ENCODE measurements around the gene KCTD11. TPM values are rescaled to one million over a fixed set of nuclear protein-coding genes. Genes with fewer than 3 reads are reported as not detected.

The KCTD11 gene
- total and polyA plus RNA-seq, 10 of the 15 experiments (the other 5 are each of a cell fraction or from before 2014, with no cell fraction given), result 0.05 to 7.3 (median 2.9) TPM

- TF ChIP-seq KDM1A (IDR thresholded peaks at IDR 0.05; ENCODE audit: borderline replicate concordance), result no peak
- no peak for TF ChIP-seq PAX8 (IDR thresholded peaks at IDR 0.05)
- TF ChIP-seq, protein P1, sequence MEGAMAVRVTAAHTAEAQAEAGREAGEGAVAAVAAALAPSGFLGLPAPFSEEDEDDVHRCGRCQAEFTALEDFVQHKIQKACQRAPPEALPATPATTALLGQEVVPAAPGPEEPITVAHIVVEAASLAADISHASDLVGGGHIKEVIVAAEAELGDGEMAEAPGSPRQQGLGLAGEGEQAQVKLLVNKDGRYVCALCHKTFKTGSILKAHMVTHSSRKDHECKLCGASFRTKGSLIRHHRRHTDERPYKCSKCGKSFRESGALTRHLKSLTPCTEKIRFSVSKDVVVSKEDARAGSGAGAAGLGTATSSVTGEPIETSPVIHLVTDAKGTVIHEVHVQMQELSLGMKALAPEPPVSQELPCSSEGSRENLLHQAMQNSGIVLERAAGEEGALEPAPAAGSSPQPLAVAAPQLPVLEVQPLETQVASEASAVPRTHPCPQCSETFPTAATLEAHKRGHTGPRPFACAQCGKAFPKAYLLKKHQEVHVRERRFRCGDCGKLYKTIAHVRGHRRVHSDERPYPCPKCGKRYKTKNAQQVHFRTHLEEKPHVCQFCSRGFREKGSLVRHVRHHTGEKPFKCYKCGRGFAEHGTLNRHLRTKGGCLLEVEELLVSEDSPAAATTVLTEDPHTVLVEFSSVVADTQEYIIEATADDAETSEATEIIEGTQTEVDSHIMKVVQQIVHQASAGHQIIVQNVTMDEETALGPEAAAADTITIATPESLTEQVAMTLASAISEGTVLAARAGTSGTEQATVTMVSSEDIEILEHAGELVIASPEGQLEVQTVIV (IDR thresholded peaks at IDR 0.05; ENCODE audit: borderline replicate concordance, partially characterized antibody), result no peak
- TF ChIP-seq TCF3 (IDR thresholded peaks at IDR 0.05; ENCODE audit: borderline replicate concordance, insufficient read depth, low read depth, low read length), result 0 out of 2 replicates have a peak, but pooled peaks have one; percentile 33
- TF ChIP-seq E2F4 (IDR thresholded peaks at IDR 0.05; ENCODE audit: low read depth, low read length), result no peak
- TF ChIP-seq RBBP5 (conservative IDR thresholded peaks at IDR 0.05), result no peak
- no peak for TF ChIP-seq YY1 (IDR thresholded peaks at IDR 0.05; ENCODE audit: low read depth, low read length)
- TF ChIP-seq SUPT20H (IDR thresholded peaks at IDR 0.05; ENCODE audit: borderline replicate concordance, control insufficient read depth, low read depth, low read length), result no peak
- TF ChIP-seq SMARCA5 (IDR thresholded peaks at IDR 0.05), result peak; percentile 77
- TF ChIP-seq BHLHE40 (IDR thresholded peaks at IDR 0.05; ENCODE audit: borderline replicate concordance in 1 of 2, low read depth in 2 of 2, low read length in 1 of 2), result peak in 1 of 2 experiments; percentile 83; a peak in 3 of 4 replicates
- TF ChIP-seq JUNB (IDR thresholded peaks at IDR 0.05), result no peak
- TF ChIP-seq MLLT1 (IDR thresholded peaks at IDR 0.05), result no peak
- TF ChIP-seq HDGF (IDR thresholded peaks at IDR 0.05), result no peak
- no peak for TF ChIP-seq ZNF274 (IDR thresholded peaks at IDR 0.05; ENCODE audit: insufficient read depth, insufficient read length)
- TF ChIP-seq NR2C1 (IDR thresholded peaks at IDR 0.05), result 0 out of 2 replicates have a peak, but pooled peaks have one; percentile 11
- TF ChIP-seq MTA2 (IDR thresholded peaks at IDR 0.05; ENCODE audit: low read depth), result no peak
- 0 out of 2 replicates have a peak, but pooled peaks have one; percentile 38 for TF ChIP-seq RB1 (IDR thresholded peaks at IDR 0.05; ENCODE audit: borderline replicate concordance)
- TF ChIP-seq ZNF217 (IDR thresholded peaks at IDR 0.05), result 0 out of 2 replicates have a peak, but pooled peaks have one; percentile 54
- TF ChIP-seq, protein P2, sequence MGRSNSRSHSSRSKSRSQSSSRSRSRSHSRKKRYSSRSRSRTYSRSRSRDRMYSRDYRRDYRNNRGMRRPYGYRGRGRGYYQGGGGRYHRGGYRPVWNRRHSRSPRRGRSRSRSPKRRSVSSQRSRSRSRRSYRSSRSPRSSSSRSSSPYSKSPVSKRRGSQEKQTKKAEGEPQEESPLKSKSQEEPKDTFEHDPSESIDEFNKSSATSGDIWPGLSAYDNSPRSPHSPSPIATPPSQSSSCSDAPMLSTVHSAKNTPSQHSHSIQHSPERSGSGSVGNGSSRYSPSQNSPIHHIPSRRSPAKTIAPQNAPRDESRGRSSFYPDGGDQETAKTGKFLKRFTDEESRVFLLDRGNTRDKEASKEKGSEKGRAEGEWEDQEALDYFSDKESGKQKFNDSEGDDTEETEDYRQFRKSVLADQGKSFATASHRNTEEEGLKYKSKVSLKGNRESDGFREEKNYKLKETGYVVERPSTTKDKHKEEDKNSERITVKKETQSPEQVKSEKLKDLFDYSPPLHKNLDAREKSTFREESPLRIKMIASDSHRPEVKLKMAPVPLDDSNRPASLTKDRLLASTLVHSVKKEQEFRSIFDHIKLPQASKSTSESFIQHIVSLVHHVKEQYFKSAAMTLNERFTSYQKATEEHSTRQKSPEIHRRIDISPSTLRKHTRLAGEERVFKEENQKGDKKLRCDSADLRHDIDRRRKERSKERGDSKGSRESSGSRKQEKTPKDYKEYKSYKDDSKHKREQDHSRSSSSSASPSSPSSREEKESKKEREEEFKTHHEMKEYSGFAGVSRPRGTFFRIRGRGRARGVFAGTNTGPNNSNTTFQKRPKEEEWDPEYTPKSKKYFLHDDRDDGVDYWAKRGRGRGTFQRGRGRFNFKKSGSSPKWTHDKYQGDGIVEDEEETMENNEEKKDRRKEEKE (IDR thresholded peaks at IDR 0.05), result no peak
- TF ChIP-seq NBN (IDR thresholded peaks at IDR 0.05), result peak; percentile 79; the same call in 1 of the 2 replicates
- no peak for TF ChIP-seq SREBF1 (IDR thresholded peaks at IDR 0.05; ENCODE audit: low read length)
These were observed at the start of gene KCTD11 (continued) for GRCh38 chr17:7351665-7352502.

Data from GM12878 (cell line).